Measurements from ENCODE around the gene TUBG2.

Gene TUBG2

DNA sequence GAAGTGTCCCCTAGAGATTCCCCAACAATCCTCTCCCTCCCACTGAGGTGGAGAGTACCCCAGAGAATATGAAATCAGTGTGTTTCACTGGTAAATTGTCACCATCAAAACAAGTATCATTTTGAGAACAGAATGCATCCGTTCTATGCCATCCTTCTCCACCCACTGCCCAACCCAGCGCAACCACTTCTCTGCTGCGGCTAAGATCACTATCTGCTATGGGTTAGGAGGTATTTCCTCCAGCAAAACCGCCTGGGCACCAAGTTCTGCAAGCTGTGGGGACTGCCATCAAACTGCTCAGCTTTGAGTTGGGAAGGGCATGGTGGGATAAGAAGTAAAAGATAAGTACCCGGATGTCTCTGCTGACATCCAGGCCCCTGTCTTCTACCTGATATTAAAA, 47.6 kb downstream of the TUBG2 start:
- TF ChIP-seq, protein P1, sequence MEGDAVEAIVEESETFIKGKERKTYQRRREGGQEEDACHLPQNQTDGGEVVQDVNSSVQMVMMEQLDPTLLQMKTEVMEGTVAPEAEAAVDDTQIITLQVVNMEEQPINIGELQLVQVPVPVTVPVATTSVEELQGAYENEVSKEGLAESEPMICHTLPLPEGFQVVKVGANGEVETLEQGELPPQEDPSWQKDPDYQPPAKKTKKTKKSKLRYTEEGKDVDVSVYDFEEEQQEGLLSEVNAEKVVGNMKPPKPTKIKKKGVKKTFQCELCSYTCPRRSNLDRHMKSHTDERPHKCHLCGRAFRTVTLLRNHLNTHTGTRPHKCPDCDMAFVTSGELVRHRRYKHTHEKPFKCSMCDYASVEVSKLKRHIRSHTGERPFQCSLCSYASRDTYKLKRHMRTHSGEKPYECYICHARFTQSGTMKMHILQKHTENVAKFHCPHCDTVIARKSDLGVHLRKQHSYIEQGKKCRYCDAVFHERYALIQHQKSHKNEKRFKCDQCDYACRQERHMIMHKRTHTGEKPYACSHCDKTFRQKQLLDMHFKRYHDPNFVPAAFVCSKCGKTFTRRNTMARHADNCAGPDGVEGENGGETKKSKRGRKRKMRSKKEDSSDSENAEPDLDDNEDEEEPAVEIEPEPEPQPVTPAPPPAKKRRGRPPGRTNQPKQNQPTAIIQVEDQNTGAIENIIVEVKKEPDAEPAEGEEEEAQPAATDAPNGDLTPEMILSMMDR (IDR thresholded peaks at IDR 0.05; ENCODE audit: insufficient read depth, low read length, poor library complexity, severe bottlenecking) = no peak
- DNase-seq (ENCODE audit: extremely low read depth, insufficient read length) = no peak
- Histone ChIP-seq H3K36me3 (ENCODE audit: control insufficient read depth, insufficient read depth, low read length) (peaks cover 32% of the 10 kb centered on the region), H3K4me3 (replicated peaks; ENCODE audit: low read depth, low read length) (no peak overlapping the region), H3K27me3 (replicated peaks; ENCODE audit: control insufficient read depth, insufficient read depth, low read length) (no peaks in the 10 kb centered on the region)

DNA sequence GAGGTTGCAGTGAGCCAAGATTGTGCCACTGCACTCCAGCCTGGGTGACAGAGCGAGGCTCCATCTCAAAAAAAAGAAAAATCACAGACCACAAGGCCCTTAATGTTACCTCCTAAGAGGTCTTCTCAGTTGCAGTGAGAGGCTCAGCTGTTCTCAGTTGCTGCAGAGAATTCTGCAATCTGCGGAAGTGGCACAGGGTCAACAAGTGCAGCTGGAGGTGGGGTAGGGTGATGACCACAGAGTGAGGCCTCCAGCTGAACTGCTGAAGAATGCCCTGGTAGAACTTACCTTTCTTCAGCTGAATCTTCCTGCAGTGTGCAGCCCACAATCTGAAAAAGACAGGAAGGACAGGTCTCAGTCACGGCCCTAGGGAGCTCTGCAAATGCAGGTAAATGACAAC, 49.5 kb downstream of the TUBG2 start:
- TF ChIP-seq, protein P1 (IDR thresholded peaks at IDR 0.05; ENCODE audit: insufficient read depth, low read length, poor library complexity, severe bottlenecking) = no peak
- Histone ChIP-seq H3K36me3 (ENCODE audit: control insufficient read depth, insufficient read depth, low read length) (peaks cover 31% of the 10 kb centered on the region), H3K4me3 (replicated peaks; ENCODE audit: low read depth, low read length) (no peak overlapping the region), H3K27me3 (replicated peaks; ENCODE audit: control insufficient read depth, insufficient read depth, low read length) (no peaks in the 10 kb centered on the region)
- no peak for DNase-seq (ENCODE audit: extremely low read depth, insufficient read length)

DNA sequence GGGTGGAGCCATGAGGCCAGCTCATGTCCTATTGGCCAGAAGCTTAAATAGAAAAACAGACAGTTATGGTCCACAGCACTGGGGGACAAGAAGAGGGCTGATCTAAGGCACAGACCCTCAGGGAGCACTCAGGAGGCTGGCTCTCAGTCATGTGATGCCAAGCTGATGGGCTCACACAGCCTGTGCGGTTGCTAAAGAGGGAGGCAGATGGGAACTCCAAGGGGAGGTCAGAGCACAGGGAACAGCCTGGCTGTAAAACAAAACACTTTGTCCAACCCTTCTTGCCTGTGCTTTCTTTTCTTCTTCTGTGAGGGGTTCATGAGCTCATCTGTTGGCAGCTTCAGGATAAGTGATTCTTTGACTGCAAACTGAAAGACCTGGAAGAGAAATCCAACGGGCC, 50.5 kb downstream of the TUBG2 start:
- no peak for DNase-seq (ENCODE audit: extremely low read depth, insufficient read length)
- Histone ChIP-seq H3K27me3 (replicated peaks; ENCODE audit: control insufficient read depth, insufficient read depth, low read length) (no peaks in the 10 kb centered on the region), H3K36me3 (ENCODE audit: control insufficient read depth, insufficient read depth, low read length) (peaks cover 30% of the 10 kb centered on the region), H3K4me3 (replicated peaks; ENCODE audit: low read depth, low read length) (no peak overlapping the region)
- TF ChIP-seq, protein P1 (IDR thresholded peaks at IDR 0.05; ENCODE audit: insufficient read depth, low read length, poor library complexity, severe bottlenecking) = no peak
